Measurements from ENCODE around the gene MEF2C. TPM values are rescaled to one million over a fixed set of nuclear protein-coding genes. Genes with fewer than 3 reads are reported as not detected.
A peak's percentile ranks its signal among the peaks of the same experiment; 100 is the strongest.

Gene MEF2C
- total RNA-seq, 1 donor from 2014 or later = 4.5 TPM

DNA sequence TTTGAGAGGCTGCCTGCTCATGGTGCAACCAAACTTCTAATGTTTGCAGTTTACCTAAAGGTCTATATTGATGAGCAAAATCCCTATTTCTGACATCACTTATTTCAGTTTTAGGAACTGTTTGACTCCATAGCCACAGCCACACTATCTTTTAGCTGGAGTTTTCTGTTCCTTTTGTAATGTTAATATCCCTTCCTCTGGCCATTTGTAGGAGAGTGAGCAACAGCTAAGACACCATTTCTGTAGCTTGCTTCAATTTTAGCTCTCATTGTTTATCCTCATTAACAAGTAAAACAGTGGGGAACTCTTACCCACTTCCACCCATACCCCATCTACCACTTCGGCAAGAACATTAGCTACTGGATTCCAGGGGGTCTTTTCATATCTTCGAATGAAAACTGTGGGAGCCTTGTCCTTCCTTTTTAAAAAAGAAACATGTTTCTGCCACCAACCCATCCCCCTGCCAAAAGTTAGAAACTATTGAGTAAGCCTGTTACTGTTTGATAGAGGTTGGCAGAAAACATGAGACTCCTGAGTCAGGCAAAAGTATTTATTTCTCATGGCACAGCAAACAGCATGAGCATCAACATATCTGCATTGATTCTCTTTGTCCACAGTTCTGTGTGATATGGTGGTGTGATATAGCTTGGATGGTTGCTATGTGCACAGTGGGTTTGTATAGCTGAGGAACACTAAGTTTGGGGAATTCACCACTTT lies 174.1 kb downstream of the MEF2C start:
- no peak for ATAC-seq

DNA sequence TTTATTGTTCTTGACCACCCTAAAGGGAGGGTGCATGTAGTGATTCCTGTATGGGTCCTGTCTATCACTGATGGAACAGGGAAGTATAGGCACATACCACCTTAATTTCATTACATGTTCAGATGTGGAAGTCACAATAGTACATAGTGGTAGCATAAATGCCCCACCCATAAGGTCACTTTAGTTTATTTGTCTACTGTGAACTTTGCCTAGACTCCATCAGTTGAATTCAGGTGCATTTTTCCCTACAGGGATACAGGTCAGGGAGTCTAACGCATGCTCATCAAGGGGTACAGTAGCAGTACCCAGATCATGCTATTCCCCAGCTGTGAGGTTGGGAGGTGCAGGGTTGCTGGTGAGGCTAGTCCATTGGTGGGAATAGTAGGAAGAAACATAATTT lies 175.0 kb downstream of the MEF2C start:
- no peak for ATAC-seq

DNA sequence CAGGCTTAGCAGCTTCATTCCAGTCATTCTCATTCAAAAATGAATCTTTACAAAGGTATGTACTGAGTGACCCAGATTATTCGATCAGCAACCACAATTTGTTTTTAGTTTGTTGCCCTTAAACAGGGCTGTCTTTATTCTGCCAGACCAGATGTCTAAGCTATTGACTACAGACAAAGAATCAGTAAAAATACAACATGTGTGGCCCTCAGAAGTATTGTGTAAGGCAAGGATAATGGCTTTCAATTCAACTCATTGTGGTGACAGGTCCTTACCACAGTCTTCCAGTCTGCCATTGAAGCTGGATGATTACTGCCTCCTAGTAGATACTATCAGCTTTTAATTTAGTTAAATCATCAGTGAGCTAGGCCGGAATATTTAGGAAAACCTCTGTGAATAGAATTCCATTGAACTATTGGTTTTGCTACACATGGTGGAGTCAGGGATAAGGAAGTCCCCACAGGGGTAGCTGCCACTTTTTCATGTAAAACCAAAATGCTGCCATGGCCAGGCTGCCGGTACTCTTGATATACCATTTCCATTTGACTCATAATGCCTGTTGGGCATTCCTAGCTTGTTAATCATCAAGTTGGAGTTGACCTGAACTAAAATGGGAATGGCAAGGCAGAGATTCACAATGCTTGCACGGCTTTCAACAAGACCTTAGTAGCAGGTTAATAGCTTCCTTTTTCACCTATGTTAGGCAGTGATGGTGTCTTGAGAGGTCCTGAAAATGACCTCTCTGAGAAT lies 175.6 kb downstream of the MEF2C start:
- ATAC-seq = no peak

DNA sequence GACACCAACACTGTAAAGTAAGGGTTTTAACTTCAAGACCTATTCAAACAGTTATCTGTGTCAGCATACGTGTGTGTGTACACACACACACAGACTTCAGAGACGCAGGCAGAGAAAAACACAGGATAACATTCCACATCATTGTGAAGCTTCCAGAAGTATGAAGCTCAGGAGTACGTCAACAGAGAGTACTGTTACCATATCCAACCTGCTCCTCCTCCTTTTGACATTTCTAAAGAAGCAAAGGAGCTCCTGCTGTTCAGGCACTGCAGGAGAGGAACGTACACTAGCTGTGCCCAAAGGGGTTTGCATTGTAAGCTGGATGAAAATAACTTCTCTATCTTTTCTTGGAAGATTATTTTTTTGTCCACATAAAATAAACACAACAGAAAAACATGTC lies 180.7 kb downstream of the MEF2C start:
- no peak for ATAC-seq

DNA sequence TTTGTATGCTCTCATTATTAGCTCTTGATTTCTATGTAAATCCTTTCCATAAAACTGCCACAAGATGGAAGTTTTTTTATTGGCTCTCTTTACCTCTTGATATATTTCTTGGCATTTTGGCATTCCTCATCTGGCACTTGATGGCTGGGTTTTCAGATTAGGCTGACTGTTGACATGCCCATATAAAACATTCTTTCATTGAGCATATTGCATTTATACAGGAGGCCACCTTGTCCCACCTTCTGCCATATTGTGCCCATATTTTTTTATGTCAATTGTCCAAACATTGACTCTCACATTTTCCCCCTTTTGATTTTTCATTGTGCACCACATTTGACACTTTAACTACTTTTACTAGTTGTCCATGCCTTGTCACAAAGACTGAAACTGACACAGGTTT lies 182.9 kb downstream of the MEF2C start:
- no peak for ATAC-seq

DNA sequence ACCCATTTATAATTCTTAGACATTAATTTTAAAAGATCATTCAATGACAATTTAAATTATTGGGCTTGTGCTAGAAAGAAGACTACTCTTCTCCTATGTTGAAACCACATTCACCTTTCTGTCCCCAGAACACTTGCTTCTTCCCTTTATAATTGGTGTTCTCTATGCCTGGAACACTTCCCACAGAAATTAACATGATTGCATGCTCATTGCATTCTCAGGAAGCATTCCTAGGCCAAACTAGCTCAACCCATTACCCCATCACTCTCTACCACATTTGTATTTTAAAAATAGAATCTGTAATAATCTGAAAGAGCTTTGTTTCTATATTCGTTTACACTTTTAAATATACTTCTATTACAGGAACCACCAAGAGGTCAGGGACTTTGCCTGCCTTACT lies 184.7 kb downstream of the MEF2C start:
- no peak for ATAC-seq

DNA sequence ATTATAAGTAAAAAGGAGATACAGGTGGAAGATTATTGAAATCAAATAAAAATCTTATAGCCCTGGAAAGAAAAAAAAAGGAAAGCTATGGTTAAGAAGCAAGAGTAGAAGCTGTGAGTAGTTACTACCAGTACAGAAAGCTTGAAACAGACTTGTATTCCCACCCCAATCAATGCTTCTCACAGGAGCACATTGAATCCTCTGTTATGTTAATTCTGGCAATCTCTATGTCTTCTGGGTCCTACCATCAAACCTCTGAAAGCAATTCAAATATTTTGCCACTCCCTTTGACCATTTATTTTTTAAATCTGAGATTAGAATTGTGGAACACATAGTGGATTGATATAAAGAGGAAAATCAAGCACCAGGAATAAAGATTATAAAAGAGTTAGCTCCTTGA lies 186.5 kb downstream of the MEF2C start:
- ATAC-seq = no peak

DNA sequence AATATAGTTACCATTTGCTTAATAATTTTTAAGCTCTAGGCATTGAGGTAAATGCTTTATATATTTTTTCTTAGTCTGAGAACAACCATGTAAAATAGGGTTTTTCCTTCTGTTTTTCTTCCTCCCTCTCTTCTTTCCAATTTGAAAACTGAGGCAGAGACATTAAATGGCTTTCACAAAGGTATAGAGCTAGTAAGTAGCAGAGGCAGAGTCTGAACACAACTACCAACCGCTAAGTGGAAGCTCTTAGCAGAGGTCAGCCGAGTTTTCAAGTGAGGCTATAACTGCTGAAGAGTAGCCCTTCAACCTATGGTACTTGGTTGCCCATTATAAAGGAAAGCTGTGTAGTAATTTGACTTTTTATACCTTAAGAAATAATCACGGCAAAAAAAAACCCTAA lies 187.1 kb downstream of the MEF2C start:
- no peak for ATAC-seq

DNA sequence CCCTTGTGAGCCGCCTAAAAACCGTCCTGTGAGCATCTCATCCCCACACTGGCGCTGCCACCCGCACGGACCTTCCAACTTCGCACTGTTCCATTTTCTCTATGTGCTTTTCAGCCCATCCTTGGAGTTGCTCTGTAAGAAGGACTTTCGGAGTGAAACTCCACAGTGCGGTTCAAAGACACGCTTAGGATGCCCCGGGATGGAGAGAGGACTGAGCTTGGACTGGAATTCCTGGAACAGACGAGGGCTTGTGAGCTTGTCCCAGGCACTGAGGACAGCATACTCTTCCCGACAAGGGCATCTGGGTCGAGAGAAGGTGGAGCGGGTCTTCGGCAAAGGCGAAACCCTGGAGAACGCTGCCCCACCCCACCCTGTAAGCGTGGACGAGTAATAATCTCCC lies 187.8 kb downstream of the MEF2C start:
- ATAC-seq = no peak

DNA sequence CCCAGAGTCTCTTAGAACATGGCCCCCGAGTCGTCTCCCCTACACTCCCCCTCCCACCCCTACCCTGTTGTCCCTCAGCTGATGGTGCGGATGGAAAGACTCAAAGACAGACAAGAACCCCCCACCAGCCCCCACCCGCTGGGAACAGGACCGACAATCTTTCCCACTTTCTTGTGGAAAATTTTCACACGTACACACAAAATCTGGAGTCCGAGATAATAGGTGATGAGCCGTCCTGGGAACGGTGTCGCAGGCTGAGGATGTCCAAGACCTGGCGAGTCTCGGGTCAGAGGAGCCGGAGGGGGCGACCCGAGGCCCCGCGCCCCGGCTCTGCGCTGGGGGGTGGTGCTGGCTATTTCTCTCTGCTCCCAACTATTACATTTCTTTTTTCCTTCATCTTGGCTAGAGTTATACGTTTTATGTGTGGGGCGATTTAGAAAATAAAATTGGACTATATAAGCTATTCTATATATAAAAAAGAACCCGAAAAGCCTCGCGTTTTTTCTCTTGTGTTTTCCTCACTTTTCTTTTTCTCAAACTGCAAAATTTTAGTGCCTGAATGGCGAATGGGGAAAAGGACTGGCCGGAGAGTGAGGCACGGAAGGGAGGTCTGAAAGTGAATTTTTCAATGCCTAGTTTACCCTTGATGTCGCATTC lies 188.8 kb downstream of the MEF2C start:
- ATAC-seq = no peak

DNA sequence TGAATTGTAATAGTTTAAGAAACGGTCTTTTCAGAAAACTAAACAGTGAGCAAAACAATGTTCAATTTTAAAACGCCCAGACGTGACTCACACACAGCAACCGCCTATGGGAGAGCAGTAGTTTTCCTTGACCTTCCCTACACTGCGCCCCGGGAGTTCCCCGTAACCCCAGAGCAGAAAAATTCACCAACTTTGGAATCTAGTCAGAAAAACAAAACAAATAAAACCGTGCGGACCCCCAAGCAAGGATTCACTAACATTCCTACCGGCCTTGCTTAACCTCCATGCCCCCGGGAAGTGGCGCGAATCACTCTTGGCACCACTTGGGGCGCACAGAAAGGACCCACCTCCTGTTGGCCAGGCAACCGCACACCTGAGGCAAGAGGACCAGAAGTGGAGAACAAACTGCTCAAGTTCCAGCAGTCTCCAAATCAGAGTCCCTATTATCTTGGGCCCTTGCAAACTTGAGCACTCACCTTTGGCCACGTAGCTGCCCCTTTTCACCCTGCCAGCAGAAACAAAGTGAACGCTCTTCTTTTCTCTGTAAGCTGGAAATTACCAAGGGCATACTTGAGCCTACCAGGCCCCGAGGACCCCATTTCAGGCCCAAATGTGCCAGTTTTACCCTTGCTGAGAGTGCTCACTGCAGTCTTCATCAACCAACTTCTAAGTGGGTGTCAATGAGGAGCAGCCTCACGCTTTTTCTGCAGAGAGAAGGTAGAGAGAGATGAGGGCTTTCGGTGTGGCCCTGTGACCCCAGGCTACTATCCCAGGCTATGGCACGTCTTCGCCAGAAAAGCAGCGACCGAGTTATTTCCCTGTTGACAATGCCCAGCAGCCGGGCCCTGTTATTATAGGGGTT lies 189.7 kb downstream of the MEF2C start:
- ATAC-seq = no peak

DNA sequence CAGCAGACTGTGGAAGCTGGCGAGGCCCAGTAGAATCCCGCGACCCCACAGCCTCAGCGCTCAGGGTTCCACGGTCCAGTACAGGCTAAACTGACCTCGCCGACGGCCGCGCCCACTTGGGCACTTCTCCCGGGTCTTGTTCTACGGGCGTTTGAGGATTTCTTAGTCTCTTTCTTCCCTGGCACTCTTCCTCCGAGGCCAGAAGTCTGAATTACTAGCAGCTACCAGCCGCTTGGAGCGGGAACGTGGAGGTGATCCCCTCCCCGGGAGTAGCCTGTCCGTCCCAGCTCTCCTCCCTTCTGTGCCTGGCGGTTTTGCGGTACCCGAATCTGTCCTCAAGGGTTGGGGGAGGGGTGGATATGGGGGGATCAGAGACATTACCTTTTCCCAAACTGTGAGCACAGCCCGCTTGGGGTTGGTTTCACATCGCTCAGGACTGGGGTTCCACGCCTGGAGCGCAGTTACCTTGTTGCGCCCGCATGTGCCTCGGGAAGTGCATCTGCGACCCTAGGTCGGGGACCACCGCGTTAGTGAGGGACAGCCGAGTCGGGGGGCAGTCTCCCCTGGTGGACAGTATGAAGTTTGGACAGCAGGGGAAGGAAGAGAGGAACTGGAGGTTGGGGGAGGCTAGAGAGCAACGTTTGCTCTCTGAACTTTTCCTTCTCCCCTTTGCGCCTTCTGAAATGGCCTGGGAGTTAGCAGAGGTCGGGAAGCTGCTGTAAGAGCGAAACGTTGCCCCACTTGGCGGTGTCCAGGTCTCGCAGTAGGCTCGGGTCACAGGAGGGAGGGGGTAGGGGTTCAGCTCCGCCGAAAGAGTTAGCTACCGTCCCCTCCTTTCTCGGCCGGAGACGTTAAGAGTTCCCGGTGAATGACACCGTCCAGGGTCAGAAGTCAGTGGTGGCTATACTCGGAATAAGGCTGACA lies 190.8 kb downstream of the MEF2C start:
- peak; percentile 29 for ATAC-seq

DNA sequence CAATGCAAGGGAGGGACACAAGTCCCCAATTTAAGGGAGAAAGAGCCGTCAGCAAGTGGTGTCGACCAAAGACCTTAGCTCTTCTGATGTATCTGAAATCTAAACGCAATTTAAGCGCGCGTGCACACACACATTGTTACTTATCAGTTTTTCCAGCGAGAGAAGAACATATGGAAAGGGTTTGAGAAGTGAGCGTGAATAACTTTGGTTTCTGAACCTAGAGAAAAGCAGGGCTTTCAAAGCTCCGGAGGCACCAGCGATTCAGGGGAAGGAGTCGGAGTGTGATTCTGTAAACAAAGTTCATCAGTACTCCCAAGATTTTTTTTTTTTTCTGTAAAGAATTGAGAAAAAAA lies 191.8 kb downstream of the MEF2C start:
- no peak for ATAC-seq

DNA sequence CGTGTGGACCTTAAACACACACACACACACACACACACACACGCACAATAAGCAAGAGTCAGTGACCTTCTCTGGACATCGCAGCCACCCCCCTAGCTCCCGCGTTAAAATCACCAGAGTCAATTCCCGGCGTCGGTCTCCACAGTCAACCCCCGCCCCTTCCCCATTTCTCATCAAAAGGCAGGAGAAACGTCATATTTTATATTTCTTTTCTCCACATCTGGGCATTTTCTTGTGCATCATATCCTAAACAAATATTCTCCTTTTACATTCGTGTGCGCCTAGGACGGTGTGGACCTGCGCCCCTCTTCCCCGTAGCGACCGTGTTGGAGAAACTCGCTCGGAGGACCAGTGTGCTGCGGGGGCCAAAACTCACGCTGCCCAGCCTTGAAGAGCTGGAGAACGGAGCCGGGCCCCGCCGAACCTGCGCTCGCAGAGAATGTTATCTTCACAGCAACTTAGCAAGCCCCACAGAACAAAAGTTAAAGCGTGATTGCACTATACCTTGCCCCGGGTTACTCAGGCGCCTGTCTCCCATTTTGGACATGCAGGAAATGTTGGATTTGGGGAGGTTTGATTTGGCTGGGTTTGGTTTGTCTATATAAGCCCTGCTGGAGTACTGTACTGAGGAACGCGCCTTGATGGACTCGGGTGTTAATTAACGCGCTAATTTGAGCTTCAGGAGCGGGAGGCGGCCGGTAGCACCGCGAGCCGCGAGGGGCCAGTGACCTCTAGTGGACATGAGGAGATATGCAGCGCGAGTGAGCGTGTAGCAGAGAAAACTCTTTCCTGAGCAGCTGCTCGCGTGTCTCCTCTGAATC lies 192.4 kb downstream of the MEF2C start:
- ATAC-seq = peak; percentile 85

DNA sequence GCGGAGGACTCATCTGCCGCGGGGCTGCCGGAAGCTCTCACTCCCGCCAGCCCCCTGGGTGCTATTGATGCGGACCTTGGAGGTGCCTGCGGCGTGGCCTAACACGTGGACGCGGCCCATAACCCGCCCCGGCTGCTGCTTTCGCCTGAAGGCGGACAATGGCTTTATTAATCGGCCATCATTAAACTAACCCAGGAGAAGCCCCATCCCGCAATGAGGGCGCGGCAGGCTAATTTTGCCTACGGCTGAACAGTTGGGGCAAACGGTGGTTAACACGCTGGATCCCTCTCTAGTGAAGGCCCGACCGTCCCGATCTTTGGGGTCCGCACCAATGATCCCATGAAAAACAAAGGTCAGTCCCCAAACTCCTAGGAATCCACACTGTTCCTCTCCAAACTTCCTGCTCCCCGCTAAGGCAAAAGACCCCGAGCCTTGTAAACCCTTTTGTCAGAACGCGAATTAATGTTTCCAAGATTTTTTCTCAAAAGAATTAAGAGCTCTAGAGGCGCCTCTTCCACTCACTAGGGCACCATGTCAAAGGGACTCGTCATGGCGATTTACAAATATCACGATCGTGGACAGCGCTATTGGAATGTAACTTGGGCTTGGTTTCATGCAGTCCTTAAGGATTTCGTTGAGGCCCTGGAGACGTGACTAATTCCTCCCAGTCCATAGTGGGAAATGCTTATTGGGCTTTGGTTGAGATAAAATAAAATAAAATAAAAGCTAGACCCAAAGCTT lies 193.1 kb downstream of the MEF2C start:
- ATAC-seq = no peak

DNA sequence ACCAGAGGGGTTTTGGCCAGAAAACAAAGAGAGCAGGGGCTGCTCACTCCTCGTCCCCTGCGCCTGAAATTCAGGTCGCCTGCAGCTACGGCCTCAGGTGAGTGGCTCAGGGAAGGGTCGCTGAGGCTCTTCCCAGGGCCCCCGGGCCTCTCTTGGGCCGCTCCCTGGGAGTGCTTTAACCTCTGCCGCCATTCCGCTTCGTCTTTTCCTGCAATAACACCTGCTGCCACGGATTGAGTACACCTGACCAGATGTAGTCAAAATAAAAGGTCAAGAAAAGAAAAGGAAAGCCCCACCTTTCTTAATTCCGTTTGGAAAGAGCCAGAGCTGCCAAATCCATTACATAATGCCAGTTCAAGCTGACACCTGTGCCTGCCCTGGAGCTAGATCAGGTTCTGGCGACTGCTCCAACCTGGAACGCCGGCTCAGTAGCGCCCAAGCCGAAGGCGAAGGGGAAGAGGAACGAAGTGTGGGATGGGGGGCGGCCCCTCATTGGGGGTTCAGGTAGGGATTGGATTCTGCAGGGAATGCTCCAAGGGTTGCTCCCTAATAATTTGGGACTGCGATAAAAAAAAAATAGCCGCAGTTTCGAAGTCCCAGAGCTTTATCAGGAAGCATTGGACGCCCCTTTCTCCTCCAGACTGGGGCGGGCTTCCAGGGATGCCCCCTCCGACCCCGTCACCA lies 193.9 kb downstream of the MEF2C start:
- no peak for ATAC-seq

DNA sequence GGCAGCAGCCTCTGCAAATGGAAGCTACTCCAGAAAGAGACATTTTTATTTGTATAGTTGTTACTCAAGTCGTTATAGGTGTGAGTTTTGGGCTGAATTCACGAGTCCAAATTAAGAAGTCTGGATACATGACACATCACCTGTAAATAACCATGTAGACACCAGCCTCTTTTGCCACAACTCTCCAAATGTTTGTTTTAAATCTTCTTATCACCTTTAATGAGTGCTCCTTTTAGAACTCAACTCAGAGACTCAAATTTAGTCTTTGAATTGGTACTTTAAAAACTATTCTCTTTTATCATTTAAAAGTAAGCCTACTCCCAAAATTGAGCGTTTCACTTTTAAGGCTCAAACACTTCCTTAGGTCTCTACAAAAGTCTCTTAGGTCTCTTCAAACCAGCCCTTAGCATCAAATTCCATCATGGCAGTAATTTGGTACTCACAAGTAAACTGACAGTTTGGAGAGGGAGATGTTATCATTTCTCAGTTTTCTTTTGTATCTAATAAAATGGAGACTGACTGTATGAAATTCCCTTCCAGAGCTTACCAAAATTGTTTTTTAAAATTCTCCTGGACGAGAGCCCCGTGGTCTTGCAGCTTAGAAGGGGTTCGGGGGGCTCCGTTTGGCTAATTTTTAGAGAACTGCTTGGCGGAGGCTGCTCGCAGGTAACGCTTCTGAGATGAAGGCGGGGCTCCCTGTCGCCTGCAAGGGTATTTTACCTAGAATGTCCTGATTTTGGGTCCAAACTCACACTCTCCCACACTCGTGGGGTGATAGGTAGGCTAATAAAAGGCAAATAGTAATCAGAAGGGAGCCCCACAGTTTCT lies 194.6 kb downstream of the MEF2C start:
- ATAC-seq = no peak

DNA sequence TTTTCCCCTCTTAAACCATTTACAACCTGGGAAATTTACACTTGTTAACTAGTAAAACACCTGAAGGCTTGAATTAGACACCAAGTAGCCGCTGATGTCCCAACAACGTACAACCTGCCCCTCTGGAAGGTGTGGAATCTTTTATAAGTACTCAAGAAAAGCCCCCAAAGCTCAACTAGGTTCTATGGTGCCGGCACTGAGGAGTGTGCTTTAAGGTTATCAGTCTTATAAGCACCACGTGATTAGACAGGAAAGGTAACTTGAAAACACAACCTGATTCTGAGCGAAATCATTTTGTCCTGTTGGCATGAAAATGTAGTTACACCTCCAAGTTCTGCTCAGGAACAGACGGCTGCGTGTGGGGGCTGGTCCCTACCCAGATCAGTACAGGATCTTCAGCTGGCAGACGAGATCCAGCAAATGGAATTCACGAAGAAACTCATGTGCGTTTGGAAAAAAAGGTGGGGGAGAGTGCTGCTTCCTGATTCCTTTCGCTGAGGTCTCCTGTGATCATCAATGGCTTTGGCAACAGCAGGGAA lies 195.5 kb downstream of the MEF2C start:
- ATAC-seq = no peak

All from esophagus mucosa (tissue), 1 donor.